Endodermal cell (in vitro differentiated cells): ENCODE results near the gene NFIA. TPM values are rescaled to one million over a fixed set of nuclear protein-coding genes. Genes with fewer than 3 reads are reported as not detected.

Source experiments
- DNase-seq: peaks from one replicate; pipeline ENCODE4 v3.0.0-alpha.2; 2017
- H3K27ac ChIP-seq: 2 replicates; pipeline ENCODE4 v1.5.1; 2013; ENCODE audit warnings: mild to moderate bottlenecking, low read depth, low read length, moderate library complexity
- H3K27me3 ChIP-seq: 2 replicates; pipeline ENCODE4 v1.6.1; 2013; ENCODE audit warnings: mild to moderate bottlenecking, low read length, moderate library complexity; ENCODE audit not compliant: insufficient read depth, control insufficient read depth, poor library complexity, severe bottlenecking
- H3K36me3 ChIP-seq: 2 replicates; pipeline ENCODE4 v1.7.0; 2013; ENCODE audit warnings: mild to moderate bottlenecking, low read length, moderate library complexity; ENCODE audit not compliant: control insufficient read depth, insufficient read depth
- H3K4me1 ChIP-seq: one replicate; pipeline ENCODE4 v1.7.0; 2013; ENCODE audit warnings: low read length; ENCODE audit not compliant: control insufficient read depth, insufficient read depth
- H3K4me3 ChIP-seq: 2 replicates; pipeline ENCODE4 v1.5.1; 2013; ENCODE audit warnings: mild to moderate bottlenecking, low read length, moderate library complexity
- H3K9ac ChIP-seq: 2 replicates; pipeline ENCODE4 v1.6.1; 2013; ENCODE audit warnings: mild to moderate bottlenecking, low read length, moderate library complexity; ENCODE audit not compliant: poor library complexity, severe bottlenecking; ENCODE audit errors: extremely low read depth
- H3K9me3 ChIP-seq: 2 replicates; pipeline ENCODE4 v1.6.1; 2013; ENCODE audit warnings: mild to moderate bottlenecking, low read length, moderate library complexity; ENCODE audit not compliant: control insufficient read depth
- H3K27ac Mint-ChIP-seq: 2 replicates; pipeline ENCODE4 v1.8.0; 2020; ENCODE audit warnings: mixed read lengths
- H3K27me3 Mint-ChIP-seq: 2 replicates; pipeline ENCODE4 v1.8.0; 2021; ENCODE audit warnings: mild to moderate bottlenecking, mixed read lengths; ENCODE audit not compliant: insufficient read depth
- H3K36me3 Mint-ChIP-seq: 2 replicates; pipeline ENCODE4 v1.8.0; 2020; ENCODE audit warnings: low read depth, mixed read lengths
- H3K4me1 Mint-ChIP-seq: 2 replicates; pipeline ENCODE4 v1.8.0; 2020; ENCODE audit warnings: mixed read lengths
- H3K4me3 Mint-ChIP-seq: 2 replicates; pipeline ENCODE4 v1.8.0; 2020; ENCODE audit warnings: mild to moderate bottlenecking, moderate library complexity, mixed read lengths
- H3K9me3 Mint-ChIP-seq: 2 replicates; pipeline ENCODE4 v1.8.0; 2020; ENCODE audit warnings: mild to moderate bottlenecking, mixed read lengths
- WGBS, 2 experiments: methylation state at CpG; one replicate each; pipeline versions ENCODE4 v1.1.5 to v1.1.7; 2013; ENCODE audit warnings: missing lambda C conversion rate in 2 of 2, mixed read lengths in 1 of 2; ENCODE audit not compliant: insufficient coverage in 1 of 2, insufficient read length in 1 of 2; 5-methylcytosine and 5-hydroxymethylcytosine counted together
- total RNA-seq, 2 donors: library from RNA; stranded (reverse); fragmentation: NEBNext Ultra II Directional in 1 of 2; extraction: Animal tissue kit (Norgen Biotek cat#: 25700) in 1 of 2; gene quantifications; 2 replicates in 1 of 2; 3 replicates in 1 of 2; pipeline ENCODE4 v1.2.1, GENCODE V29; 2021
- TF ChIP-seq, protein P1 (sequence below): fragments of 200-600 bp; sonication (generic); conservative IDR thresholded peaks from 2 replicates; pipeline ENCODE4 v1.5.0; 2021; ENCODE audit warnings: antibody characterized with exemption, mild to moderate bottlenecking

Gene NFIA
- total RNA-seq, 2 donors from 2014 or later, result 2.3 to 3.8 TPM

DNA sequence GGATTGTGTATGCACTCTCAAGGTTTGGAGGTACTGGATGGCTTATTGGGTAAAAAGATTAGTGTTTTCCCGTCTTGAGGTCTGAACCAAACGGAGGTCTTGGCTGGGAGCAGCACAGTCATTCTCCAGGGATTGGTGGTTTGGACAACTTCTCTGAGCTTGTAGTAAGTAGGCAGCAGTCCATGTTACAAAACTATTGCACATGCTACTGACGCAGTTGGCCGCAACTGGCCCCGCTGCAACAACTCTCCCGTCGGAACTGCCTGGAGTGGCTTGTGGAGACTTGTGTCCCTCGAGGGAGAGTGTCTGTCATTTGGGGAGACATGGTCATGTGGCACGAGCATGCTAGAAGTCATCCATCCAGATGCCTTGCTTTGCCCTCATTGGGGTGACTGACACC lies 366.6 kb downstream of the NFIA start:
- H3K4me1 Mint-ChIP-seq, result peaks cover 18% of the 10 kb centered on the region
- TF ChIP-seq, protein P1, sequence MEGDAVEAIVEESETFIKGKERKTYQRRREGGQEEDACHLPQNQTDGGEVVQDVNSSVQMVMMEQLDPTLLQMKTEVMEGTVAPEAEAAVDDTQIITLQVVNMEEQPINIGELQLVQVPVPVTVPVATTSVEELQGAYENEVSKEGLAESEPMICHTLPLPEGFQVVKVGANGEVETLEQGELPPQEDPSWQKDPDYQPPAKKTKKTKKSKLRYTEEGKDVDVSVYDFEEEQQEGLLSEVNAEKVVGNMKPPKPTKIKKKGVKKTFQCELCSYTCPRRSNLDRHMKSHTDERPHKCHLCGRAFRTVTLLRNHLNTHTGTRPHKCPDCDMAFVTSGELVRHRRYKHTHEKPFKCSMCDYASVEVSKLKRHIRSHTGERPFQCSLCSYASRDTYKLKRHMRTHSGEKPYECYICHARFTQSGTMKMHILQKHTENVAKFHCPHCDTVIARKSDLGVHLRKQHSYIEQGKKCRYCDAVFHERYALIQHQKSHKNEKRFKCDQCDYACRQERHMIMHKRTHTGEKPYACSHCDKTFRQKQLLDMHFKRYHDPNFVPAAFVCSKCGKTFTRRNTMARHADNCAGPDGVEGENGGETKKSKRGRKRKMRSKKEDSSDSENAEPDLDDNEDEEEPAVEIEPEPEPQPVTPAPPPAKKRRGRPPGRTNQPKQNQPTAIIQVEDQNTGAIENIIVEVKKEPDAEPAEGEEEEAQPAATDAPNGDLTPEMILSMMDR, result no peak
- H3K27ac Mint-ChIP-seq, result no peak overlapping the region
- H3K9ac ChIP-seq, result no peak overlapping the region
- no peak overlapping the region for H3K4me3 ChIP-seq
- H3K27me3 Mint-ChIP-seq, result no peaks in the 10 kb centered on the region
- WGBS, 2 experiments, result 92 to 96% methylated on average over 9 of the region's 9 CpGs
- H3K9me3 Mint-ChIP-seq, result no peaks in the 10 kb centered on the region
- H3K36me3 ChIP-seq, result no peaks in the 10 kb centered on the region
- H3K27ac ChIP-seq, result no peak overlapping the region
- peaks cover 13% of the 10 kb centered on the region for H3K4me1 ChIP-seq
- H3K9me3 ChIP-seq, result no peaks in the 10 kb centered on the region
- no peaks in the 10 kb centered on the region for H3K36me3 Mint-ChIP-seq
- H3K4me3 Mint-ChIP-seq, result no peak overlapping the region
- no peaks in the 10 kb centered on the region for H3K27me3 ChIP-seq
- no peak for DNase-seq

DNA sequence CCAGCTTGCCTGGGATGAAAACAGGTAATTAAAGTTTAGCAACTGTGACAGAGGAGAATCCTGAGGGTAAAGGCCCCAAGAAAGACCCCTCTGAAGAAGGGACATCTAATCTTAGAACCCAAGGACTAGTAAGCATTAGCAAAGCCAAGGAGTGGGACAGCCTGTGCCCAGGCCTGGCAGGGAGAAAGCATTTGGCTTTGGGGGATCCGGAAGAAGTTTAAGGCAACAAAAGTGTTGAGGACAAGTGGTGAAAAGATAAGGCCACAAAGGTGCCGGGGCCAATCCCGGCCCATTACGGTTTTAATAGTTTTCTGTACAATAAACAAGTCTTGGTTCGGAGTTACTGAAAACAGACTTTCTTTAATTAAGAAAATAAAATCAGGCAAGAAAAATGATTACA lies 367.0 kb downstream of the NFIA start:
- Histone ChIP-seq H3K4me3 (no peak overlapping the region), H3K9me3 (no peaks in the 10 kb centered on the region), H3K27ac (no peak overlapping the region), H3K27me3 (no peaks in the 10 kb centered on the region), H3K36me3 (no peaks in the 10 kb centered on the region), H3K4me1 (peaks cover 15% of the 10 kb centered on the region), H3K9ac (no peak overlapping the region)
- Mint-ChIP-seq H3K36me3 (no peaks in the 10 kb centered on the region), H3K4me3 (no peak overlapping the region), H3K4me1 (peaks cover 22% of the 10 kb centered on the region), H3K27ac (no peak overlapping the region), H3K27me3 (no peaks in the 10 kb centered on the region), H3K9me3 (no peaks in the 10 kb centered on the region)
- TF ChIP-seq, protein P1, result no peak
- DNase-seq, result no peak
- 92 to 100% methylated on average over 3 to 5 of the region's 5 CpGs for WGBS, 2 experiments

DNA sequence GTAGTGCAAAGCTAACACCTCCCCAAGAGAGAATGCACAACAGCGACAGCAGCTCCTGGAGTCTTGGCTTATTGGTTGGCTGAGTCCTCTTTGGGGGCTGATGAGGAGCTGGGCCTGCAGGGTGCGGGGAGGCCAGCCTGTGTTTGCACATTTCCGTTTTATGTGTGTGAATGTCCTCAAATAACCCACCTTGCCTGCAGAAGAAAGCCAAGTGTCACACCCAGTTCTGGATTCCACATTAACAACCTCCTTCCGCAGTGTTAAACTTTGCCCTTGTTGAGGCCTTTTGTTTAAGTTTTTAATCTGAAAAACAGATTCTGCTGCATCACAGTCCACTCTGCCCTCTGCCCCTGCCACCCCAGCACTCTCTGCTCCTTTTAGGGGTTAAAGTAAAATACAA lies 368.1 kb downstream of the NFIA start:
- DNase-seq, result no peak
- peaks cover 23% of the 10 kb centered on the region for H3K4me1 Mint-ChIP-seq

More for the DNA sequence above, 368.1 kb downstream of the NFIA start:
- no peaks in the 10 kb centered on the region for H3K9me3 Mint-ChIP-seq
- H3K27me3 Mint-ChIP-seq, result no peaks in the 10 kb centered on the region
- TF ChIP-seq, protein P1, result no peak
- H3K9me3 ChIP-seq, result no peaks in the 10 kb centered on the region
- H3K27me3 ChIP-seq, result no peaks in the 10 kb centered on the region
- no peaks in the 10 kb centered on the region for H3K36me3 Mint-ChIP-seq
- no peaks in the 10 kb centered on the region for H3K36me3 ChIP-seq
- H3K9ac ChIP-seq, result no peak overlapping the region
- H3K27ac Mint-ChIP-seq, result no peak overlapping the region
- H3K4me3 ChIP-seq, result no peak overlapping the region
- no peak overlapping the region for H3K27ac ChIP-seq
- H3K4me1 ChIP-seq, result peaks cover 15% of the 10 kb centered on the region
- 94 to 100% methylated on average over 1 to 4 of the region's 4 CpGs for WGBS, 2 experiments
- H3K4me3 Mint-ChIP-seq, result no peak overlapping the region
